ENCODE data around the gene BPIFB2.

BPIFB2 gene

DNA sequence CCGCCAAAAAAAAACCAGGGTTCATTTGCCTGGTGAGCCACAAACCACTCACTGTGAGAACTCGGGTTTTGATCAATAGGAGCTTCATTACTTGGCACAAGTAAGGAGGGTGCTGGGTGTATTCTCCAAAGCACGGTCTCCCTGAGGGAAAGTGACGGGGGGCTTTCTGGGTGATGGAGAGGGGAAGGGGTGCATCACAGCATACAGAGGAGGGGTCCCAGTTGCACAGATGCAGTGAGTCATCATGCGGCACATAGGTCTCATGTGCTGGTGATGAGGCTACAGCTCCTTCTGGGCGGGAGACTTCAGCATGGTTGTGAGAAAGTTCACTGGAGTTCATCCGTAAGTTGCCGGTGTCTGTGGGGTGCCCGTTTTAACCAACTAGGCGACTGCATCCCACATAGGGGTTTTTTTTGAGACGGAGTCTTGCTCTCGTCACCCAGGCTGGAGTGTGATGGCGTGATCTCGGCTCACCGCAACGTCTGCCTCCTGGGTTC, 39.5 kb upstream of the BPIFB2 start:
- Histone ChIP-seq H3K36me3 (ENCODE audit: control insufficient read depth, insufficient read depth, low read length) (no peaks in the 10 kb centered on the region), H3K4me2 (ENCODE audit: low read length) (no peak overlapping the region), H2AFZ (no peak overlapping the region), H3K27ac (no peak overlapping the region), H3K79me2 (no peaks in the 10 kb centered on the region), H3K9ac (no peak overlapping the region), H3K9me3 (ENCODE audit: control insufficient read depth, low read length) (no peaks in the 10 kb centered on the region), H3K4me1 (no peaks in the 10 kb centered on the region), H3K4me3 (ENCODE audit: low read depth, low read length) (no peak overlapping the region), H3K27me3 (ENCODE audit: control insufficient read depth, insufficient read depth, low read length) (no peaks in the 10 kb centered on the region)
- TF ChIP-seq, protein P1, sequence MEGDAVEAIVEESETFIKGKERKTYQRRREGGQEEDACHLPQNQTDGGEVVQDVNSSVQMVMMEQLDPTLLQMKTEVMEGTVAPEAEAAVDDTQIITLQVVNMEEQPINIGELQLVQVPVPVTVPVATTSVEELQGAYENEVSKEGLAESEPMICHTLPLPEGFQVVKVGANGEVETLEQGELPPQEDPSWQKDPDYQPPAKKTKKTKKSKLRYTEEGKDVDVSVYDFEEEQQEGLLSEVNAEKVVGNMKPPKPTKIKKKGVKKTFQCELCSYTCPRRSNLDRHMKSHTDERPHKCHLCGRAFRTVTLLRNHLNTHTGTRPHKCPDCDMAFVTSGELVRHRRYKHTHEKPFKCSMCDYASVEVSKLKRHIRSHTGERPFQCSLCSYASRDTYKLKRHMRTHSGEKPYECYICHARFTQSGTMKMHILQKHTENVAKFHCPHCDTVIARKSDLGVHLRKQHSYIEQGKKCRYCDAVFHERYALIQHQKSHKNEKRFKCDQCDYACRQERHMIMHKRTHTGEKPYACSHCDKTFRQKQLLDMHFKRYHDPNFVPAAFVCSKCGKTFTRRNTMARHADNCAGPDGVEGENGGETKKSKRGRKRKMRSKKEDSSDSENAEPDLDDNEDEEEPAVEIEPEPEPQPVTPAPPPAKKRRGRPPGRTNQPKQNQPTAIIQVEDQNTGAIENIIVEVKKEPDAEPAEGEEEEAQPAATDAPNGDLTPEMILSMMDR (IDR thresholded peaks at IDR 0.05) = no peak

DNA sequence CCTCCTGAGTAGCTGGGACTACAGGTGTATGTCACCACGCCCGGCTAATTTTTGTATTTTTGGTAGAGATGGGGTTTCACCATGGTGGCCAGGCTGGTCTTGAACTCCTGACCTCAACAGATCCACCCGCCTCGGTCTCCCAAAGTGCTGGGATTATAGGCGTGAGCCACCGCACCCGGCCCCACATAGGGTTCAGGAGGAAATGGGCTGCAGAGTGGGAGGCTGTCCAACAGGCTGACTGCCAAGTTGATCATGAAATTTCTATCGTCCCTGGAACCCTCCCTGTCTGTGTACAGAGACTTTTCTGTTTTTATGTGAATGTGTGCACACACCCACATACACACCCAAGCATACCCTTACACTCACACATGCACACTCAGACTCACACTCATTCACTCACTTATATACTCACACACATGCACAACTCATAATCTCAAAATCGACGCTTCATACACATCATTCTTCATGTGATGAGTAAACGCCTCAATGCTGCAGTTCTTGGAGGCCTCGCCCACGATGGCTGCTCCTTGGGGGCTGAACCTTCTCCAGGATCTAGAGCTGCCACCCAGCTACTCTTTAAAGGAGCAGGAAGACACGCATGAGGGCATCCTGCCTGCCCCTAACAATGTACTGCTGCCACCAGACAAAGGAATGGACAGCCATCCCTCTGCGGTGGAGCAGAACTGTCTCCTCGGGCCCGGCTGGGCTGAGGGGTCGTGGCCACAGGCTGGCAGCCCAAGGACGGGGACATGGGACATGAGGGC, 38.8 kb upstream of the BPIFB2 start:
- H3K9ac ChIP-seq = no peak overlapping the region
- no peaks in the 10 kb centered on the region for H3K4me1 ChIP-seq
- H3K9me3 ChIP-seq (ENCODE audit: control insufficient read depth, low read length) = no peaks in the 10 kb centered on the region
- H3K27ac ChIP-seq = no peak overlapping the region
- no peaks in the 10 kb centered on the region for H3K36me3 ChIP-seq (ENCODE audit: control insufficient read depth, insufficient read depth, low read length)
- H3K27me3 ChIP-seq (ENCODE audit: control insufficient read depth, insufficient read depth, low read length) = no peaks in the 10 kb centered on the region
- H3K79me2 ChIP-seq = no peaks in the 10 kb centered on the region
- no peak overlapping the region for H3K4me2 ChIP-seq (ENCODE audit: low read length)
- TF ChIP-seq, protein P1 (IDR thresholded peaks at IDR 0.05) = no peak
- H3K4me3 ChIP-seq (ENCODE audit: low read depth, low read length) = no peak overlapping the region
- H2AFZ ChIP-seq = no peak overlapping the region

DNA sequence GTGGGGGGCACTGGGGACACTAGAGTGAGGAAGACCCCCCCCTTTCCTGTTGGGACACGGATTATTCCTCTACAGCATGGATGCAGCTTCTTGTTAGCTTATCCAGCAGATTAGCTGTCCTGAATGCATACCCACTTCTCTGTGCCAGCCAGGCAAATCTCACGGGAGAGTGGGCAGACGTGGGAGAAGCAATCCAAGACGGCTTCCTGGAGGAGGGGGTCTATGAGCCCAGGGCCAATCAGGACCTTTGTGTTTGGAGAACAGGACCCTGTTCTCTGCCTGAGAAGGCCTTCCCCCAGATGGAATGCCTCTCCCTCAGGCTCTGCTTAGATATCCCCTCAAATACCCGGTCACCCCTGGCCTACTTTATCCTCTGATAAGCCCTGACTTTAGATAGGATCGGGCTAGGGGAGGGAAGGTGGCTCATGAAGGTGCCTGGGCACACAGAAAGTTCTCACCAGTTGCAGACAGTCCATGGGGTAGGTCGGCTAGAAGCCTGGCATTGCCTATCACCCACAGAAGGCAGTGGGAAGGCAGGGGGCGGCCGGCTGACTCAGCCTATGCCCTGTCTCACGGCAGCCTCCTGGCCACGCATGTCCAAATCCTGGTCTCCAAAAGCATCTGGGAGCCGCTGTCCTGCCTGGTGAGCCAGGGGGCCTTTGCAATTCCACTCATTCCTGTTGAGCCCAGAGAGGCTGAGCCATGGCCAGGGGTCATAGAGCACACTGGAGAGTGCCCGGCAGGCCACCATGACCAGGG, 38.0 kb upstream of the BPIFB2 start:
- no peak overlapping the region for H3K9ac ChIP-seq
- no peaks in the 10 kb centered on the region for H3K9me3 ChIP-seq (ENCODE audit: control insufficient read depth, low read length)
- no peaks in the 10 kb centered on the region for H3K27me3 ChIP-seq (ENCODE audit: control insufficient read depth, insufficient read depth, low read length)
- H3K27ac ChIP-seq = no peak overlapping the region
- H3K36me3 ChIP-seq (ENCODE audit: control insufficient read depth, insufficient read depth, low read length) = no peaks in the 10 kb centered on the region
- H3K79me2 ChIP-seq = no peaks in the 10 kb centered on the region
- H3K4me1 ChIP-seq = no peaks in the 10 kb centered on the region
- H3K4me2 ChIP-seq (ENCODE audit: low read length) = no peak overlapping the region
- no peak overlapping the region for H3K4me3 ChIP-seq (ENCODE audit: low read depth, low read length)
- TF ChIP-seq, protein P1 (IDR thresholded peaks at IDR 0.05) = no peak
- no peak overlapping the region for H2AFZ ChIP-seq

DNA sequence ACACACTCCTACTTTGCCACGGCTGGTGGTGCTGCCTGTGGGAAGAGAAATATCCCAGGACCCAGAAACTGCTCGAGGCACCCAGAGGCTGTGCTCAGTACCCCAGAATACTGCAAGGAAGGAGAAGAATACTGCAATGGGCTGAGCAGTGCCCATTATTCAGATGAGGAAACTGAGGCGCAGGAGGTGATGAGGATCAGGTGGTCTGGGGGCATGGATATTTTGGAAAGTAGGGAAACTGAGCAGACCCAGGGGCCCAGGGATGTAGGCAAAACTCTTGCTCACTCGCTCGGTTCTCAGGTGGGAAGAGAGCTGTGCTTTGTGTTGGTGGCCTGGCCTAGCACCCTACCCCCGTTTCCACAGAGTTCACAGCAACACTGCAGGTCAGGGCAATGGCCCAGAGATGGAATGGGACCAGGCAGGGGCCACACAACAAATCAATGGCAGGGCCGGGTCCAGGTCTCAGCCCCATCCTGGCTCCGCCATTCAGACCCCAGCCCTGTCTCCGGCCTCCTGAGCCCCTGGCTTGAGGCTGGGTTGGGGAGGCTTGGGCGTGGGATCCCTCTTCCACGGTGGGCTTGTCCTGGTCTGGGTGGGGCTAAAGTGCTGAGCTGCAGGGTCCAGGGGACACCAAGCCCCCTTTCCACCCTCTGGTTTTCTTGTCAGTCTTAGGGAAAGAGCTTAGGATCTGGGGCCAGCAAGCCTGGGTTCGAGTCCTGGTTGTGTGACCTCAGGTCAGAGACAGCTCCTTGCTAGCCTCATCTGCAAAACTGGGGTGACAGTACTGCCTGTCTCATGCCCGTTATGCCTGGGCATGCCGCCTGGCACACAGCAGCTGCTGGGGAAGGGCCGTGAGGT, 37.2 kb upstream of the BPIFB2 start:
- Histone ChIP-seq H3K27ac (no peak overlapping the region), H3K27me3 (ENCODE audit: control insufficient read depth, insufficient read depth, low read length) (no peaks in the 10 kb centered on the region), H3K4me2 (ENCODE audit: low read length) (no peak overlapping the region), H3K9ac (no peak overlapping the region), H2AFZ (no peak overlapping the region), H3K9me3 (ENCODE audit: control insufficient read depth, low read length) (no peaks in the 10 kb centered on the region), H3K4me1 (no peaks in the 10 kb centered on the region), H3K4me3 (ENCODE audit: low read depth, low read length) (no peak overlapping the region), H3K36me3 (ENCODE audit: control insufficient read depth, insufficient read depth, low read length) (no peaks in the 10 kb centered on the region), H3K79me2 (no peaks in the 10 kb centered on the region)
- TF ChIP-seq, protein P1 (IDR thresholded peaks at IDR 0.05) = no peak
